OCI-LY7 (cell line): ENCODE results near the gene RBM38. TPM values are rescaled to one million over a fixed set of nuclear protein-coding genes. Genes with fewer than 3 reads are reported as not detected.
A peak's percentile ranks its signal among the peaks of the same experiment; 100 is the strongest.

Experiments
- BruUV-seq: library from RNA; stranded (reverse); fragments of 400-500 nt; replicated peaks from 2 replicates; lab custom pipeline; 2021; lab: Mats Ljungman, UMichigan
- CTCF ChIA-PET: fragments of 300-600 bp; sonication (Branson Sonifier 250); formaldehyde crosslinking; loops from one replicate; lab custom pipeline; 2022; ENCODE audit warnings: antibody characterized with exemption; ENCODE audit not compliant: unreplicated experiment; lab: Charles Lee
- POLR2A ChIA-PET: fragments of 300-600 bp; sonication (Branson Sonifier 250); formaldehyde crosslinking; loops from one replicate; lab custom pipeline; 2022; ENCODE audit warnings: antibody characterized with exemption; lab: Charles Lee
- DNase-seq: peaks from one replicate; pipeline ENCODE4 v3.0.0-alpha.2; 2015; ENCODE audit warnings: low spot score
- H2AFZ ChIP-seq: fragments of 200-600 bp; sonication (generic), shearing (Covaris generic); 2 replicates; pipeline ENCODE4 v1.6.1; 2014; ENCODE audit warnings: mild to moderate bottlenecking, antibody characterized with exemption, low read length, moderate library complexity
- H3K27ac ChIP-seq: fragments of 200-600 bp; sonication (generic); 2 replicates; pipeline ENCODE4 v1.5.1; 2014; ENCODE audit warnings: mixed run types, low read depth, mild to moderate bottlenecking, moderate library complexity, low read length, inconsistent platforms; ENCODE audit not compliant: poor library complexity, severe bottlenecking
- H3K36me3 ChIP-seq: fragments of 200-600 bp; sonication (generic); 2 replicates; pipeline ENCODE4 v1.6.1; 2014; ENCODE audit warnings: mild to moderate bottlenecking, antibody characterized with exemption, low read length, moderate library complexity, mixed read lengths; ENCODE audit not compliant: insufficient read depth
- H3K4me1 ChIP-seq: fragments of 200-600 bp; sonication (generic); 2 replicates; pipeline ENCODE4 v1.5.1; 2014; ENCODE audit warnings: mild to moderate bottlenecking, low read length; ENCODE audit not compliant: insufficient read depth, poor library complexity, severe bottlenecking
- H3K4me2 ChIP-seq: fragments of 200-600 bp; sonication (generic); 2 replicates; pipeline ENCODE4 v1.6.1; 2014; ENCODE audit warnings: mild to moderate bottlenecking, low read length
- H3K4me3 ChIP-seq: fragments of 200-600 bp; sonication (generic); 2 replicates; pipeline ENCODE4 v1.5.1; 2014; ENCODE audit warnings: mild to moderate bottlenecking, low read depth, low read length; ENCODE audit not compliant: poor library complexity, severe bottlenecking
- H3K79me2 ChIP-seq: fragments of 200-600 bp; sonication (generic); 2 replicates; pipeline ENCODE4 v1.6.1; 2016; ENCODE audit warnings: low read depth, mild to moderate bottlenecking, low read length, moderate library complexity, mixed read lengths; ENCODE audit not compliant: insufficient read depth
- H3K9me2 ChIP-seq: fragments of 200-600 bp; sonication (generic); 2 replicates; pipeline ENCODE4 v1.6.1; 2016; ENCODE audit warnings: mild to moderate bottlenecking, low read length, mixed read lengths; ENCODE audit not compliant: insufficient read depth
- H3K9me3 ChIP-seq: fragments of 200-600 bp; sonication (generic); 2 replicates; pipeline ENCODE4 v1.6.1; 2014; ENCODE audit warnings: mild to moderate bottlenecking, mixed run types, low read length, mixed read lengths
- H4K20me1 ChIP-seq: fragments of 200-600 bp; sonication (generic); 2 replicates; pipeline ENCODE4 v1.6.1; 2014; ENCODE audit warnings: mild to moderate bottlenecking, antibody characterized with exemption, low read length, moderate library complexity, mixed read lengths; ENCODE audit not compliant: insufficient read depth
- CTCF ChIP-seq: fragments of 200-600 bp; sonication (generic); conservative IDR thresholded peaks from 2 replicates; pipeline ENCODE4 v1.5.1; 2014; ENCODE audit warnings: mild to moderate bottlenecking, antibody characterized with exemption, low read length, moderate library complexity, mixed read lengths
- EZH2phosphoT487 ChIP-seq: fragments of 200-600 bp; sonication (generic); IDR thresholded peaks from 2 replicates; pipeline ENCODE4 v1.6.1; 2018; ENCODE audit warnings: low read depth, borderline replicate concordance, mild to moderate bottlenecking, mixed run types, antibody characterized with exemption, low read length, moderate library complexity, mixed read lengths
- intact Hi-C: fragments of 100-400 bp; cut with micrococcal nuclease; formaldehyde crosslinking; loops from one replicate; pipeline ENCODE4 v1.10.0; 2022; ENCODE audit not compliant: unreplicated experiment
- total RNA-seq, 2 experiments: library from RNA; depleted of rRNA in 1 of 2; stranded (reverse); fragments of >200 nt in 1 of 2; shearing (Covaris generic) in 1 of 2; gene quantifications; 2 replicates each; pipeline ENCODE4 v1.2.3, GENCODE V29; 2014 to 2022

The RBM38 gene
- total RNA-seq, 2 experiments from 2014 or later, result 119 to 174 TPM

GRCh38 chr20:57450931-57451330, 59.7 kb downstream of the RBM38 start:
- peak overlapping the region; percentile 84 for H3K27ac ChIP-seq
- H4K20me1 ChIP-seq, result no peaks in the 10 kb centered on the region
- H2AFZ ChIP-seq, result peak overlapping the region; percentile 60; the same call in 1 of the 2 replicates
- ChIA-PET CTCF (interaction anchor here (0.6 to 1.3 kb wide), 3 partner anchors 19 to 229 kb away, joined by 4 to 6 read pairs (median 4); no protein-coding TSS in a partner anchor), POLR2A (interaction anchor here (0.6 to 2.2 kb wide), 6 partner anchors 16 to 53 kb away, joined by 3 to 9 read pairs (median 6); no protein-coding TSS in a partner anchor)
- peak overlapping the region; percentile 64 for H3K4me3 ChIP-seq
- intact Hi-C loops, result loop anchor here (1.0 to 2.0 kb wide), 2 partner anchors 30 to 42 kb away; no protein-coding TSS in a partner anchor
- H3K4me1 ChIP-seq, result peaks cover 67% of the 10 kb centered on the region
- TF ChIP-seq CTCF (no peak), EZH2phosphoT487 (no peak)
- BruUV-seq, result no TSS peak
- no peaks in the 10 kb centered on the region for H3K36me3 ChIP-seq
- H3K79me2 ChIP-seq, result no peaks in the 10 kb centered on the region
- H3K4me2 ChIP-seq, result peak overlapping the region; percentile 86
- peak; percentile 47 for DNase-seq
- peaks cover 3% of the 10 kb centered on the region for H3K9me3 ChIP-seq
- no peaks in the 10 kb centered on the region for H3K9me2 ChIP-seq

GRCh38 chr20:57451431-57451794, 60.2 kb downstream of the RBM38 start:
- Histone ChIP-seq H3K9me3 (no peaks in the 10 kb centered on the region), H3K27ac (peak overlapping the region; percentile 84), H3K9me2 (no peaks in the 10 kb centered on the region), H3K79me2 (no peaks in the 10 kb centered on the region), H3K4me1 (peaks cover 67% of the 10 kb centered on the region), H3K4me3 (peak overlapping the region; percentile 64), H3K4me2 (peak overlapping the region; percentile 86), H3K36me3 (no peaks in the 10 kb centered on the region), H4K20me1 (no peaks in the 10 kb centered on the region), H2AFZ (peak overlapping the region; percentile 60; the same call in 1 of the 2 replicates)
- ChIA-PET CTCF (interaction anchor here (0.9 kb wide), 1 partner anchor 22 kb away, joined by 4 read pairs; no protein-coding TSS in a partner anchor), POLR2A (interaction anchor here (0.6 to 2.2 kb wide), 5 partner anchors 17 to 26 kb away, joined by 3 to 9 read pairs (median 7); no protein-coding TSS in a partner anchor)
- DNase-seq, result no peak
- intact Hi-C loops, result loop anchor here (2.0 kb wide), 1 partner anchor 29 kb away; no protein-coding TSS in a partner anchor
- no peak for TF ChIP-seq EZH2phosphoT487
- TF ChIP-seq CTCF, result no peak
- no TSS peak for BruUV-seq
